Skeletal muscle tissue (tissue), 4 donors: ENCODE measurements around the gene PLD6. TPM values are rescaled to one million over a fixed set of nuclear protein-coding genes. Genes with fewer than 3 reads are reported as not detected.
A peak's percentile ranks its signal among the peaks of the same experiment; 100 is the strongest.
"Not testable (repeated sequence)": the region's sequence is repeated elsewhere in the genome, so short reads cannot be mapped to it uniquely, and the experiment has no call there.

Experiments
- H3K27ac ChIP-seq: one replicate; pipeline ENCODE4 v1.7.0; 2013; ENCODE audit warnings: mild to moderate bottlenecking, low read depth, low read length, inconsistent platforms
- H3K27me3 ChIP-seq, 3 donors: one replicate each; pipeline ENCODE4 v1.7.0; 2013; ENCODE audit warnings: low read length in 3 of 3; ENCODE audit not compliant: control insufficient read depth in 3 of 3, insufficient read depth in 3 of 3
- H3K36me3 ChIP-seq, 3 donors: one replicate each; pipeline ENCODE4 v1.7.0; 2013; ENCODE audit warnings: low read length in 3 of 3; ENCODE audit not compliant: control insufficient read depth in 3 of 3, insufficient read depth in 3 of 3
- H3K4me1 ChIP-seq, 3 donors: one replicate each; pipeline ENCODE4 v1.7.0; 2013; ENCODE audit warnings: low read length in 3 of 3, mild to moderate bottlenecking in 3 of 3; ENCODE audit not compliant: control insufficient read depth in 3 of 3, insufficient read depth in 3 of 3
- H3K4me3 ChIP-seq, 3 donors: one replicate each; pipeline ENCODE4 v1.7.0; 2013; ENCODE audit warnings: low read length in 3 of 3
- H3K9ac ChIP-seq, 3 donors: one replicate each; pipeline ENCODE4 v1.7.0; 2013; ENCODE audit warnings: low read length in 3 of 3, mild to moderate bottlenecking in 3 of 3, moderate library complexity in 2 of 3, low read depth in 1 of 3
- H3K9me3 ChIP-seq, 3 donors: one replicate each; pipeline ENCODE4 v1.7.0; 2013; ENCODE audit warnings: low read length in 3 of 3; ENCODE audit not compliant: control insufficient read depth in 3 of 3
- total RNA-seq: library from RNA; depleted of rRNA; stranded (reverse); fragments of >200 nt; gene quantifications from one replicate; pipeline ENCODE4 v1.2.3, GENCODE V29; 2014
- donor health status: Osteomylitis.

Gene PLD6
- total RNA-seq, 1 donor from 2014 or later: 4.2 TPM

DNA sequence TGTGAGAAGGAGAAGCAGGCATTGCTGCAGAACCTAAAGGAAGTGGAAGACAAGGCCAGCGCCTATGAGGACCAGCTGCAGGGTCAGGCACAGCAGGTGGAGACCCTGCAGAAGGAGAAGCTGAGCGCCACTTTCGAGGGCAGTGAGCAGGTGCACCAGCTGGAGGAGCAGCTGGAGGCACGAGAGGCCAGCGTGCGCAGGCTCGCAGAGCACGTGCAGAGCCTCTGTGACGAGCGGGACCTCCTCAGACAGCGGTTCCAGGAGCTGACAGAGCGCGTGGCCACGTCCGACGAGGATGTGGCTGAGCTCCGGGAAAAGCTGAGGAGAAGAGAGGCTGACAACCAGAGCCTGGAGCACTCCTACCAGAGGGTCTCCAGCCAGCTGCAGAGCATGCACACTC, 41.5 kb downstream of the PLD6 start:
- H3K36me3 ChIP-seq: peaks cover 79 to 86% (median 81%) of the 10 kb centered on the region in 3 donors

DNA sequence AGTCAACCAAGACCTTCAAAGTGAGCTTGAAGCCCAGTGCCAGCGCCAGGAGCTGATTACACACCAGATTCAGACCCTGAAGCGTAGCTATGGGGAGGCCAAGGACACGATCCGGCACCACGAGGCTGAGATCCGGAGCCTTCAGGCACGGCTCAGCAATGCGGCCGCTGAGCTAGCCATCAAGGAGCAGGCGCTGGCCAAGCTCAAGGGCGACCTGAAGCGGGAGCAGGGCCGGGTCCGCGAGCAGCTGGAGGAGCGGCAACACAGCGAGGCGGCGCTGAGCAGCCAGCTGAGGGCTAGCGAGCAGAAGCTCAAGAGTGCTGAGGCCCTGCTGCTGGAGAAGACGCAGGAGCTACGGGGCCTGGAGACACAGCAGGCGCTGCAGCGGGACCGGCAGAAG, 42.0 kb downstream of the PLD6 start:
- no peak overlapping the region for H3K4me3 ChIP-seq
- no peaks in the 10 kb centered on the region for H3K9me3 ChIP-seq
- H3K27ac ChIP-seq: no peak overlapping the region
- peaks cover 78 to 85% (median 83%) of the 10 kb centered on the region in 3 donors for H3K36me3 ChIP-seq
- no peak overlapping the region for H3K9ac ChIP-seq
- H3K4me1 ChIP-seq: peaks cover 0 to 12% (median 6%) of the 10 kb centered on the region in 3 donors
- no peaks in the 10 kb centered on the region for H3K27me3 ChIP-seq

More for the DNA sequence above, 41.5 kb downstream of the PLD6 start:
- Histone ChIP-seq H3K27ac (no peak overlapping the region), H3K4me1 (peaks cover 0 to 9% (median 3%) of the 10 kb centered on the region in 3 donors), H3K27me3 (no peaks in the 10 kb centered on the region), H3K4me3 (no peak overlapping the region), H3K9ac (no peak overlapping the region), H3K9me3 (no peaks in the 10 kb centered on the region)

DNA sequence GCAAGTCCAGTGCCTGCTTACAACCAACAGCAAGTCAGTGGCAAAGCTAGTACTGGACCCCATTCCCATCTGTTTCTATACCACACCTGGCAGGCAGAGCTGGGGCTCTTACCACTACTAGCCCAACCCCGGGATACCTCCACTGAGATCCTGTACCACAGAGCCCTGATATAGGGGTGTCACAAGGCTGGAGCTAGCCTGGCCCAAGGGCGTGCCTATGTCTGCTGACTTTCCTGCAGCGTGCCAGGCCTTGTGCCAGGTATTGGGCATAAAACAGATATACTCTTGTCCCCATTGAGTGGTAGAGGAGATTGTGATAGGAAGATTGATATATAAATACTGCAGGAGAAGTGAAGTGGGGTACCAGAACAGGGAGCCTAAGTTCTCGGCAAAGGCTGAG, 44.4 kb downstream of the PLD6 start:
- no peaks in the 10 kb centered on the region for H3K27me3 ChIP-seq
- no peak overlapping the region for H3K9ac ChIP-seq
- H3K4me3 ChIP-seq: no peak overlapping the region
- peaks cover 0 to 13% (median 8%) of the 10 kb centered on the region in 3 donors for H3K4me1 ChIP-seq
- H3K9me3 ChIP-seq: no peaks in the 10 kb centered on the region
- peaks cover 74 to 78% (median 75%) of the 10 kb centered on the region in 3 donors for H3K36me3 ChIP-seq
- H3K27ac ChIP-seq: no peak overlapping the region

DNA sequence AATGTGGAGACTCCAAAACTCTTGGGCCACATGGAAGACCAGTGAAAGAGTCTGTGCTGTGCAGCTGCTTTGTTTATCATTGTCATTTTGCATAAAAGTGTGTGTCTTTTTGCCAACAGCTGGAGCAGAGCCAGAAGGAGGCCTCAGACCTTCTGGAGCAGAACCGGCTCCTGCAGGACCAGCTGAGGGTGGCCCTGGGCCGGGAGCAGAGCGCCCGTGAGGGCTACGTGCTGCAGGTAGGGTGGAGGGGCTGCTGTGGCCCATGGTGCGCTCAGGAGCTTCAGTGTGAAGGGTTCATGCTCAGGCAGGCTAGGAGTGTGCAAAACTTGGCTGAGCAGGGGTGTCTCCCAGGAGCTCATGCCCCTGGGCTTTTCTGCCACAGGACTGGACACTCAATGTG, 45.0 kb downstream of the PLD6 start:
- Histone ChIP-seq H3K27ac (no peak overlapping the region), H3K27me3 (no peaks in the 10 kb centered on the region), H3K36me3 (peaks cover 73 to 78% (median 74%) of the 10 kb centered on the region in 3 donors)

DNA sequence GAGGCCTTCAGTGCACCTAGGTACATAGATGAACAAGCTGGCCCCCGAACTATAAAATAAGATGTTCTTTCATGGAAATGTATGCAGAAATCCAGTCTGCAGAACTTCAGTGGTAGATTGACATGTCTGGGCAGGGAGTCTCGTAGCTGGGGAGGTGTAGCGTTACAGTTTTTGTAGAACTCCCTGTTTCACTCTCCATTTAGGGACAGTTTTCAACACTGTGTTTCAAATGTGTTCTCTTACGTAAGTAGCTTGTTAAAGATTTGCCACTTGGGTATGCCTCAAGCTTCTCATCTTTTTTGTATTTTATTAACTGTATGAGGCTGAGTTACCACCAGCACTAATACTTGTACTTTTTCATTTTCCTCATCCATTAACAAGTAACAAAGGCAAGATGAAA, 46.6 kb downstream of the PLD6 start:
- peaks cover 2 to 23% (median 15%) of the 10 kb centered on the region in 3 donors for H3K4me1 ChIP-seq
- H3K27me3 ChIP-seq: no peaks in the 10 kb centered on the region
- no peaks in the 10 kb centered on the region for H3K9me3 ChIP-seq
- H3K9ac ChIP-seq: no peak overlapping the region
- peaks cover 70 to 78% (median 75%) of the 10 kb centered on the region in 3 donors for H3K36me3 ChIP-seq
- no peak overlapping the region for H3K4me3 ChIP-seq
- H3K27ac ChIP-seq: no peak overlapping the region

More for the DNA sequence above, 45.0 kb downstream of the PLD6 start:
- Histone ChIP-seq H3K4me1 (peaks cover 0 to 17% (median 11%) of the 10 kb centered on the region in 3 donors), H3K9ac (no peak overlapping the region), H3K9me3 (no peaks in the 10 kb centered on the region), H3K4me3 (no peak overlapping the region)

DNA sequence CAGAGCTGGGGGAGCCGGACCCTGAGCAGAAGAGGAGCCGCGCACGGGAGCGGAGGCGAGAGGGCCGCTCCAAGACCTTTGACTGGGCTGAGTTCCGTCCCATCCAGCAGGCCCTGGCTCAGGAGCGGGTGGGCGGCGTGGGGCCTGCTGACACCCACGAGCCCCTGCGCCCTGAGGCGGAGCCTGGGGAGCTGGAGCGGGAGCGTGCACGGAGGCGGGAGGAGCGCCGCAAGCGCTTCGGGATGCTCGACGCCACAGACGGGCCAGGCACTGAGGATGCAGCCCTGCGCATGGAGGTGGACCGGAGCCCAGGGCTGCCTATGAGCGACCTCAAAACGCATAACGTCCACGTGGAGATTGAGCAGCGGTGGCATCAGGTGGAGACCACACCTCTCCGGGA, 47.6 kb downstream of the PLD6 start:
- H3K9ac ChIP-seq, H3K27me3 ChIP-seq, H3K9me3 ChIP-seq, H3K4me3 ChIP-seq, H3K27ac ChIP-seq: not testable (repeated sequence)
- peaks cover 78 to 82% (median 78%) of the 10 kb centered on the region in 3 donors for H3K36me3 ChIP-seq
- H3K4me1 ChIP-seq: peaks cover 2 to 22% (median 17%) of the 10 kb centered on the region in 3 donors

DNA sequence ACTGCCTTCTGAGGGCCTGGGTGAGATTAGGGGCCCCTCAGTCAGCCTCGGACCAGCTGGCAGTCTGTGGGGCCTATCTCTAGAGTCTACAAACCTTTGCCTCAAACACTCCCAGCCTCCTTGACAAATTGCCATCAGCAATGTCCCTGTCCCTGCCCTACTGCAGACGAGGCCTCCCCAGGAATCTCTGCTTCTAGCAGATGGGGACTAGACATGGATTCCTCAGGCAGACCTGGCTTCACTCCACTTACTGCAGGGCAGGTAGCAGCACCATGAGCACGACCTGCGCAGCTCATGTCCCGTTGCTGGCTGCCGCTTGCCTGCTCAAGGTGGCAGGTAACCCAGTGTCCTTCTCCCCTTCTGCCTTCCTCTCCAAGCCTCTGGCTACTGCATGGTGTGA, 49.1 kb downstream of the PLD6 start:
- no peaks in the 10 kb centered on the region for H3K27me3 ChIP-seq
- H3K4me1 ChIP-seq: peaks cover 11 to 27% (median 27%) of the 10 kb centered on the region in 3 donors
- no peak overlapping the region for H3K27ac ChIP-seq
- H3K4me3 ChIP-seq: no peak overlapping the region
- H3K36me3 ChIP-seq: peaks cover 71 to 81% (median 81%) of the 10 kb centered on the region in 3 donors
- H3K9me3 ChIP-seq: no peaks in the 10 kb centered on the region
- H3K9ac ChIP-seq: peak overlapping the region in 1 of 3 donors; percentile 33

DNA sequence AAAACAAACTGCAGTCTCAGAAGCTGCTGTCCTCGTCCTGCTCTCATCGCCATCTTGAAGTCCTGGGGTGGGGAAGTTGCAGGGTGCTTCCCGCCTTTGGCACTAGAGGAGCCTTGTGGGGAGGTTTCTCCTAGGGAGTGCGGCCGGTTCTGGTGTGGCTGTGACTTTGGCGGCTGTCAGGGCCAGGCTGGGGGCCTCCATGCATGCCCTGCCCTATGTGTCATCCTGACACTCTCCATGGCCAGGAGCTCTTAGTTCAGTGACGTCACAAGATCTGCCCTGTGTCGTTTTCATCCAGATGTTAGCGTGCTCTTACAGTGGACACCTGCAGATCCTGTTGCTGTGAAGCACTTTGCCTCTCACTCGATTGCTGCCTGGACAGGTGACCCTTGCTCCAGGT, 49.6 kb downstream of the PLD6 start:
- peak overlapping the region in 2 of 3 donors; percentile 50 to 51 for H3K9ac ChIP-seq
- no peak overlapping the region for H3K4me3 ChIP-seq
- peaks cover 16 to 32% (median 32%) of the 10 kb centered on the region in 3 donors for H3K4me1 ChIP-seq
- no peaks in the 10 kb centered on the region for H3K27me3 ChIP-seq
- H3K27ac ChIP-seq: no peak overlapping the region
- H3K36me3 ChIP-seq: peaks cover 66 to 78% (median 76%) of the 10 kb centered on the region in 3 donors
- no peaks in the 10 kb centered on the region for H3K9me3 ChIP-seq

DNA sequence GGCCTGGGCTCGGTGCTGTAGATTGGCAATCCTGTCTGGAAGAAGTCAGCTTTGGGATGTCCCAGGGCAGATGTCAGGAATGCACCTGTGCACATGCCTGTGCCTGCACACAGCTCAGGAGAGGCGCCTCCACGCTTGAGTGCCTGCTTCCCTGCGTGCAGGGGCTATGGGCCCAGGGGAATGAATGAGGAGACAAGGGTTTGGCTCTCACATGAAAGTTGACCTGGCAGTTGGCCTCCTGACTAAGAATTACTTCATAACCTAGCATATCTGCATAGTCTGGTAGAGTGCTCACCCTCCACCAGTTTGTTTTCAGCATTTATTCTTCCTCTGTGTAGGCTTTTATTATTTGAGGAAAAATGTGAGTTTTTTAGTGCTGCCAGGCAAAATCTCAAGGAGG, 50.0 kb downstream of the PLD6 start:
- Histone ChIP-seq H3K9me3 (no peaks in the 10 kb centered on the region), H3K4me1 (peaks cover 20 to 37% (median 36%) of the 10 kb centered on the region in 3 donors), H3K27ac (no peak overlapping the region), H3K9ac (peak overlapping the region in 2 of 3 donors; percentile 50 to 51), H3K27me3 (no peaks in the 10 kb centered on the region), H3K4me3 (no peak overlapping the region), H3K36me3 (peaks cover 63 to 74% (median 74%) of the 10 kb centered on the region in 3 donors)

DNA sequence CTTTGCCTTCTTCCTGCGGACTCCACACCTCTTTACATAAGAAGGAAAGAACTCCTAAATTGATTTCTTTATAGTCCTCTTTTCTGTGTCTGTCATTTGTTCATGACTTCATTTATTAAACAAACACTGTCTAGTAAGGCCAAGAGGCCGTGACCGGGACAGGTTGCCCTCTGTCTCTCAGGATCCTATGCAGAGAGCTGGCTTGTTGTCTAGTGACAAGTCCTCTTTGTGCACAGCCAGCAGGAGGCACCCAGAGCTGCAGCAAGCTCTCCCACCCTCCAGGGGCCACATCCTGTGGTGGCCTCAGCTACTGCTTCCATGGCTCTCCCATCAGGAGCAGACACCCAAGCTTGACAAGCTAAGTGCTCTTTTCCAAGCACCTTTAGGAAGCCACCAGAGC, 50.6 kb downstream of the PLD6 start:
- no peaks in the 10 kb centered on the region for H3K27me3 ChIP-seq
- H3K27ac ChIP-seq: no peak overlapping the region
- no peak overlapping the region for H3K4me3 ChIP-seq
- H3K9me3 ChIP-seq: no peaks in the 10 kb centered on the region
- peaks cover 59 to 72% (median 71%) of the 10 kb centered on the region in 3 donors for H3K36me3 ChIP-seq
- peaks cover 22 to 40% (median 38%) of the 10 kb centered on the region in 3 donors for H3K4me1 ChIP-seq
- H3K9ac ChIP-seq: peak overlapping the region in 2 of 3 donors; percentile 1 to 50
